Measurements from ENCODE around the gene TP73.

The TP73 gene

DNA sequence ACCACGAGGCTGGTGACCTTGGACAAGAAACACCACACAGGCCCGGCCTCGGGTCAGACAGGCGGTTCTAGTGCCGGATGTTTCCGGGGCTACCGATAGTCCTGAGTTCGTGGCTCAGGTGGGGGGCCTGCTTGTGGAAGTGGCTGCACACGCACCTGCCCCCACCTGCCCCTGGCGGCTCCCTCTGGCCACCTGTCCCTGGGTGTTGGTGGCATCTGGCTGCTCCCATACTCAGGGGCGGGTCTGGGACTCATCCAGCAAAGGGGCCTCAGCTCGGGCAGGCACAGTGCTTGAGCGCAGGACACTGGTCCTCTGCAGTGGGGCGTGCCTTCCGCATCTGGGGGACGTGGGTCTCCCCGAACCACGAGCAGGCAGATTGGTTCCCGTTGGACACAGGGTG lies 33.6 kb downstream of the TP73 start:
- ATAC-seq: no peak
- TF ChIP-seq ZNF8 (CRISPR knock-in tag; IDR thresholded peaks at IDR 0.05) (no peak), ESRRG (CRISPR knock-in tag; IDR thresholded peaks at IDR 0.05) (no peak), ZNF70 (CRISPR knock-in tag; IDR thresholded peaks at IDR 0.05) (no peak)
- TF ChIP-seq, protein P1, sequence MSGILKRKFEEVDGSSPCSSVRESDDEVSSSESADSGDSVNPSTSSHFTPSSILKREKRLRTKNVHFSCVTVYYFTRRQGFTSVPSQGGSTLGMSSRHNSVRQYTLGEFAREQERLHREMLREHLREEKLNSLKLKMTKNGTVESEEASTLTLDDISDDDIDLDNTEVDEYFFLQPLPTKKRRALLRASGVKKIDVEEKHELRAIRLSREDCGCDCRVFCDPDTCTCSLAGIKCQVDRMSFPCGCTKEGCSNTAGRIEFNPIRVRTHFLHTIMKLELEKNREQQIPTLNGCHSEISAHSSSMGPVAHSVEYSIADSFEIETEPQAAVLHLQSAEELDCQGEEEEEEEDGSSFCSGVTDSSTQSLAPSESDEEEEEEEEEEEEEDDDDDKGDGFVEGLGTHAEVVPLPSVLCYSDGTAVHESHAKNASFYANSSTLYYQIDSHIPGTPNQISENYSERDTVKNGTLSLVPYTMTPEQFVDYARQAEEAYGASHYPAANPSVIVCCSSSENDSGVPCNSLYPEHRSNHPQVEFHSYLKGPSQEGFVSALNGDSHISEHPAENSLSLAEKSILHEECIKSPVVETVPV (CRISPR knock-in tag; IDR thresholded peaks at IDR 0.05): no peak

DNA sequence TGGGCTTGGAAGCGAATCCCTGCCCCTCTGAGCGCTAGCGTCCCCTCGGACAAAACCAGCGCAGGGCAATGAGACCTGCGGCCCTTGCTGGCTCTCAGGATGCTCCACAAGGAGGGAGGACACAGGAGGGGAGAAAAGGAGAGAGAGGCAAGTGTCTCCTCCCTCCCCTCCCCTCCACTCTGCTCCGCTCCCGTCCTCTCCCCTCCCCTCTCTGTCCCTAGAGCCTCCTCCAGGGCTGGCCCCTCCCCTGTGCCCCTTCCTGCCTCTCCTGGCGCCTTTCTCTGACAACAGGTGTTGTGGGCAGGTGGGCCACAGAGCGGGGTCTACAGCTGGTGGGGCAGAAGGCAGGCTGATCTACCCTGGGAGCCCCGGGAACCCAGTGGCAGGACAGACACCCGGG lies 35.2 kb downstream of the TP73 start:
- no peak for ATAC-seq
- TF ChIP-seq ZFP30 (CRISPR knock-in tag; IDR thresholded peaks at IDR 0.05) (no peak), ESRRG (CRISPR knock-in tag; IDR thresholded peaks at IDR 0.05) (no peak), RARB (CRISPR knock-in tag; IDR thresholded peaks at IDR 0.05) (no peak), TOX (CRISPR knock-in tag; IDR thresholded peaks at IDR 0.05; ENCODE audit: borderline replicate concordance) (no peak), GLIS3 (CRISPR knock-in tag; IDR thresholded peaks at IDR 0.05) (no peak), CSDC2 (CRISPR knock-in tag; IDR thresholded peaks at IDR 0.05) (no peak), PPARA (CRISPR knock-in tag; IDR thresholded peaks at IDR 0.05; ENCODE audit: borderline replicate concordance) (no peak), OSR1 (CRISPR knock-in tag; IDR thresholded peaks at IDR 0.05) (no peak), ZFP3 (CRISPR knock-in tag; IDR thresholded peaks at IDR 0.05) (no peak), ISL1 (CRISPR knock-in tag; IDR thresholded peaks at IDR 0.05) (no peak), ZC3H10 (CRISPR knock-in tag; IDR thresholded peaks at IDR 0.05) (no peak), TCF4 (CRISPR knock-in tag; IDR thresholded peaks at IDR 0.05; ENCODE audit: borderline replicate concordance) (no peak)
- TF ChIP-seq, protein P2, sequence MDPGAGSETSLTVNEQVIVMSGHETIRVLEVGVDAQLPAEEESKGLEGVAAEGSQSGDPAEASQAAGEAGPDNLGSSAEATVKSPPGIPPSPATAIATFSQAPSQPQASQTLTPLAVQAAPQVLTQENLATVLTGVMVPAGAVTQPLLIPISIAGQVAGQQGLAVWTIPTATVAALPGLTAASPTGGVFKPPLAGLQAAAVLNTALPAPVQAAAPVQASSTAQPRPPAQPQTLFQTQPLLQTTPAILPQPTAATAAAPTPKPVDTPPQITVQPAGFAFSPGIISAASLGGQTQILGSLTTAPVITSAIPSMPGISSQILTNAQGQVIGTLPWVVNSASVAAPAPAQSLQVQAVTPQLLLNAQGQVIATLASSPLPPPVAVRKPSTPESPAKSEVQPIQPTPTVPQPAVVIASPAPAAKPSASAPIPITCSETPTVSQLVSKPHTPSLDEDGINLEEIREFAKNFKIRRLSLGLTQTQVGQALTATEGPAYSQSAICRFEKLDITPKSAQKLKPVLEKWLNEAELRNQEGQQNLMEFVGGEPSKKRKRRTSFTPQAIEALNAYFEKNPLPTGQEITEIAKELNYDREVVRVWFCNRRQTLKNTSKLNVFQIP (CRISPR knock-in tag; IDR thresholded peaks at IDR 0.05; ENCODE audit: borderline replicate concordance, low read depth): no peak
- TF ChIP-seq, protein P3, sequence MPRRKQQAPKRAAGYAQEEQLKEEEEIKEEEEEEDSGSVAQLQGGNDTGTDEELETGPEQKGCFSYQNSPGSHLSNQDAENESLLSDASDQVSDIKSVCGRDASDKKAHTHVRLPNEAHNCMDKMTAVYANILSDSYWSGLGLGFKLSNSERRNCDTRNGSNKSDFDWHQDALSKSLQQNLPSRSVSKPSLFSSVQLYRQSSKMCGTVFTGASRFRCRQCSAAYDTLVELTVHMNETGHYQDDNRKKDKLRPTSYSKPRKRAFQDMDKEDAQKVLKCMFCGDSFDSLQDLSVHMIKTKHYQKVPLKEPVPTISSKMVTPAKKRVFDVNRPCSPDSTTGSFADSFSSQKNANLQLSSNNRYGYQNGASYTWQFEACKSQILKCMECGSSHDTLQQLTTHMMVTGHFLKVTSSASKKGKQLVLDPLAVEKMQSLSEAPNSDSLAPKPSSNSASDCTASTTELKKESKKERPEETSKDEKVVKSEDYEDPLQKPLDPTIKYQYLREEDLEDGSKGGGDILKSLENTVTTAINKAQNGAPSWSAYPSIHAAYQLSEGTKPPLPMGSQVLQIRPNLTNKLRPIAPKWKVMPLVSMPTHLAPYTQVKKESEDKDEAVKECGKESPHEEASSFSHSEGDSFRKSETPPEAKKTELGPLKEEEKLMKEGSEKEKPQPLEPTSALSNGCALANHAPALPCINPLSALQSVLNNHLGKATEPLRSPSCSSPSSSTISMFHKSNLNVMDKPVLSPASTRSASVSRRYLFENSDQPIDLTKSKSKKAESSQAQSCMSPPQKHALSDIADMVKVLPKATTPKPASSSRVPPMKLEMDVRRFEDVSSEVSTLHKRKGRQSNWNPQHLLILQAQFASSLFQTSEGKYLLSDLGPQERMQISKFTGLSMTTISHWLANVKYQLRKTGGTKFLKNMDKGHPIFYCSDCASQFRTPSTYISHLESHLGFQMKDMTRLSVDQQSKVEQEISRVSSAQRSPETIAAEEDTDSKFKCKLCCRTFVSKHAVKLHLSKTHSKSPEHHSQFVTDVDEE (CRISPR knock-in tag; IDR thresholded peaks at IDR 0.05): no peak
- TF ChIP-seq, protein P4, sequence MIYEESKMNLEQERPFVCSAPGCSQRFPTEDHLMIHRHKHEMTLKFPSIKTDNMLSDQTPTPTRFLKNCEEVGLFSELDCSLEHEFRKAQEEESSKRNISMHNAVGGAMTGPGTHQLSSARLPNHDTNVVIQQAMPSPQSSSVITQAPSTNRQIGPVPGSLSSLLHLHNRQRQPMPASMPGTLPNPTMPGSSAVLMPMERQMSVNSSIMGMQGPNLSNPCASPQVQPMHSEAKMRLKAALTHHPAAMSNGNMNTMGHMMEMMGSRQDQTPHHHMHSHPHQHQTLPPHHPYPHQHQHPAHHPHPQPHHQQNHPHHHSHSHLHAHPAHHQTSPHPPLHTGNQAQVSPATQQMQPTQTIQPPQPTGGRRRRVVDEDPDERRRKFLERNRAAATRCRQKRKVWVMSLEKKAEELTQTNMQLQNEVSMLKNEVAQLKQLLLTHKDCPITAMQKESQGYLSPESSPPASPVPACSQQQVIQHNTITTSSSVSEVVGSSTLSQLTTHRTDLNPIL (CRISPR knock-in tag; IDR thresholded peaks at IDR 0.05; ENCODE audit: low read depth): no peak
- TF ChIP-seq, protein P1 (CRISPR knock-in tag; IDR thresholded peaks at IDR 0.05): no peak

DNA sequence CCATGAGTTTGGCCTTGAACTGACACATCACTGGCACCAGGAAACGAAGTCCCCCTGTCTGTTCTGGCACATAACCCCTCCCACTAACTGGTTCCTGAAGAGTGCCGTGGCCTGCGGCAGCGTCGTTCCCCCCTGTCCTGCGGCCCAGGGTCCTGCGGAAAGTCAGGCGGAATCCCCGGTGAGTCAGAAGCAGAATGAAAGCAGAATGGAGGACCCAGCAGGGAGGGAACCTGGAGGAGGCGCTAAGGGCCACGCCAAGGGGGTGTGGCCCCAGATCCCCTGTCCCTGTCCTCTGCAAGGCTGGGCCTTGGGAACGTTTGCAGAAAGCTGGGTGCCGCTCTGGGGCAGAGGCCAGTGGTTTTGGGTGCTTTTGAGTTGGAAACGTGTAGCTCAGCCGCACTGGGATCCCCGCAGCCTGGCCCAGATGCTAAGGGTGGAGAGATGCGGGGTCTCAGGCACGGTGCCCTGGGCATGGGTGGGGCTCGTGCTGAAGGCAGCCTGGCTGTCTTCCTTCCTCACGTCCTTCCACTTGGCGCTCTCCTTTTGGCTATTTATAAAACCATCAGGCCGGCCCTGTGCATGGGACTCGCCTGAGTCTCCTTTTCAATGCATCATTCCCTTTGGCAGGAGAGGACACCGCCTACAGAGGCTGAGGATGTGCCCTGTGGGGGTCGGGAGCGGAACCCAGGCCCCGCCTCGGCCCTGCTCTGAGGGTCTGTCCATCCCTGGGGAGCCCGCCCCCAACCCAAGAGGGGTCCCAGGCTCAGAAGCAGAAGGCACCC lies 36.2 kb downstream of the TP73 start:
- TF ChIP-seq OSR1 (CRISPR knock-in tag; IDR thresholded peaks at IDR 0.05) (no peak), GLIS3 (CRISPR knock-in tag; IDR thresholded peaks at IDR 0.05) (no peak), ZNF8 (CRISPR knock-in tag; IDR thresholded peaks at IDR 0.05) (no peak), ARNTL (CRISPR knock-in tag; IDR thresholded peaks at IDR 0.05; ENCODE audit: borderline replicate concordance, low read depth) (no peak), TOX (CRISPR knock-in tag; IDR thresholded peaks at IDR 0.05; ENCODE audit: borderline replicate concordance) (no peak), ZC3H10 (CRISPR knock-in tag; IDR thresholded peaks at IDR 0.05) (no peak), ESRRG (CRISPR knock-in tag; IDR thresholded peaks at IDR 0.05) (no peak), ZFP3 (CRISPR knock-in tag; IDR thresholded peaks at IDR 0.05) (no peak), SNAI2 (CRISPR knock-in tag; IDR thresholded peaks at IDR 0.05) (no peak), TCF4 (CRISPR knock-in tag; IDR thresholded peaks at IDR 0.05; ENCODE audit: borderline replicate concordance) (no peak)
- TF ChIP-seq, protein P1 (CRISPR knock-in tag; IDR thresholded peaks at IDR 0.05): no peak
- TF ChIP-seq, protein P2 (CRISPR knock-in tag; IDR thresholded peaks at IDR 0.05; ENCODE audit: borderline replicate concordance, low read depth): no peak
- TF ChIP-seq, protein P3 (CRISPR knock-in tag; IDR thresholded peaks at IDR 0.05): no peak
- no peak for ATAC-seq

Measured in SK-N-SH treated with all-trans-retinoic acid at 6 μM for 48 hours (cell line).